ENCODE data around the gene CTNNA3. TPM values are rescaled to one million over a fixed set of nuclear protein-coding genes. Genes with fewer than 3 reads are reported as not detected.
"Not testable (repeated sequence)": the region's sequence is repeated elsewhere in the genome, so short reads cannot be mapped to it uniquely, and the experiment has no call there.

The CTNNA3 gene
- total and polyA plus RNA-seq, 4 experiments from 2014 or later: not detected

DNA sequence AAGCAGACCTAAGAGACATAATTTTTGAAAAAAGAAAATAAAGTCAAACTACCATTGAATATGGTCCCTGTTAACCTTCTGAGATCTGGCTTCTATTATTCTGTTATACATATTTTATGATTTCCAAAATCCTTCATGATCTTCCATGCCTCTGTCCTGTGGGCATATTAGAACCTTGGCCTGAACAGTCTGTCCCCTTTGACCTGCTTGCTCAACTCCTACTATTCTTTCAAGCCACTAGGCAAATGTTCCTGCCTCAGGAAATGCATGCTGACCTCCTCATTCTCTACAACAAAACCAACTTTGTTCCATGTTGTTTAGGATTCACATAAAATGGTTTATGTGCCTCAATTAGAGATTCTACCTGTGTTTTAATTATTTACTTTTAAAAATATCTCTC, 1315.0 kb downstream of the CTNNA3 start:
- Histone ChIP-seq H3K9me3 (ENCODE audit: control insufficient read depth in 1 of 2, low read length in 2 of 2) (no peaks in the 10 kb centered on the region), H3K4me1 (ENCODE audit: insufficient read depth, low read length) (no peaks in the 10 kb centered on the region), H3K4me3 (ENCODE audit: low read length in 2 of 2) (no peak overlapping the region), H3K36me3 (ENCODE audit: insufficient read depth, low read length) (no peaks in the 10 kb centered on the region), H3K27me3 (ENCODE audit: insufficient read depth, low read length) (no peaks in the 10 kb centered on the region), H3K27ac (ENCODE audit: low read depth, low read length) (no peak overlapping the region)
- POLR2A ChIA-PET (ENCODE audit: partially characterized antibody): no interaction called here
- no peak overlapping the region for H3K4me3 Mint-ChIP-seq
- intact Hi-C loops (cut with micrococcal nuclease): no loop called here
- H3K27me3 Mint-ChIP-seq: no peaks in the 10 kb centered on the region
- CTCF ChIA-PET (ENCODE audit: partially characterized antibody): no interaction called here
- no peaks in the 10 kb centered on the region for H3K4me1 Mint-ChIP-seq
- no peaks in the 10 kb centered on the region for H3K36me3 Mint-ChIP-seq
- no peak overlapping the region for H3K27ac Mint-ChIP-seq
- H3K9me3 Mint-ChIP-seq: peaks cover 0 to 8% (median 3%) of the 10 kb centered on the region in 8 donors
- DNase-seq: no peak

DNA sequence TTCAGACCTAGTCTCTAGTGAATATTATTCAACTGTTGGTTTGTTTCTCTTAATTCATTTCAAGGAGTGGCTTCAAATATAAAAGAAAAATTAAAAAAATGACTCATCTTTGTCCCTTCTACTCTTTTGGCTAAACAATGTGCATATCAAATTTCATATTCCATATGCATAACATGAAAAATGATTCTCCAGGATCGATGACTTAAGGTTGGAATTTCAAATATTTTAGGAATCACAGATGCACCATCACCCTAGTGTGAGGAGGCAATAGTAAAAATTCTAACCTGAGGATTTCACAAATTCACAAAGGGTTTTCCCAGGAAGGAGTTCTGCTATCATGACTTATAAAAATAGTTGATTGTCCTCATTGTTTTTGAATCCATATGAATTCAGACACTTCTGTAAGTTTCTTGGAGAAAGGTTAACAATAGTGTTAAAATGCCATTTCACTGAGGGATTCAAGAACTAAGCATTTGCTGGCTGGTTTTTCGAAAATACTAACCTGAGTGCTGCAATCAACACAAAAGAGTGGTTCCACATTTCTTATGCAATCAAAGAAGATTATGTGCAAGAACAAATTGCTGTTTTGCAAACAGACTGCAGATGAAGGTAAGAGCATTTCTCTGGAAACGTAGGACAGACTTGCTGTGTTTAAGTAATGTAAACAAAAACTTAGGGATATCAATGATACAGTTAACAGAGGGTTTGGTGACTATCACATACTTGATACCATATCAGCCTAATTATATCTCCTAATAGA, 1317.7 kb downstream of the CTNNA3 start:
- Mint-ChIP-seq H3K27me3 (no peaks in the 10 kb centered on the region), H3K4me1 (no peaks in the 10 kb centered on the region), H3K4me3 (no peak overlapping the region), H3K36me3 (no peaks in the 10 kb centered on the region), H3K9me3 (peaks cover 0 to 7% (median 3%) of the 10 kb centered on the region in 8 donors), H3K27ac (no peak overlapping the region)
- POLR2A ChIA-PET (ENCODE audit: partially characterized antibody): no interaction called here
- no peaks in the 10 kb centered on the region for H3K4me1 ChIP-seq (ENCODE audit: insufficient read depth, low read length)
- H3K4me3 ChIP-seq (ENCODE audit: low read length in 2 of 2): no peak overlapping the region
- no peak for DNase-seq
- no peaks in the 10 kb centered on the region for H3K27me3 ChIP-seq (ENCODE audit: insufficient read depth, low read length)
- intact Hi-C loops (cut with micrococcal nuclease): no loop called here
- H3K36me3 ChIP-seq (ENCODE audit: insufficient read depth, low read length): no peaks in the 10 kb centered on the region
- CTCF ChIA-PET (ENCODE audit: partially characterized antibody): no interaction called here
- no peak overlapping the region for H3K27ac ChIP-seq (ENCODE audit: low read depth, low read length)
- no peaks in the 10 kb centered on the region for H3K9me3 ChIP-seq (ENCODE audit: control insufficient read depth in 1 of 2, low read length in 2 of 2)

DNA sequence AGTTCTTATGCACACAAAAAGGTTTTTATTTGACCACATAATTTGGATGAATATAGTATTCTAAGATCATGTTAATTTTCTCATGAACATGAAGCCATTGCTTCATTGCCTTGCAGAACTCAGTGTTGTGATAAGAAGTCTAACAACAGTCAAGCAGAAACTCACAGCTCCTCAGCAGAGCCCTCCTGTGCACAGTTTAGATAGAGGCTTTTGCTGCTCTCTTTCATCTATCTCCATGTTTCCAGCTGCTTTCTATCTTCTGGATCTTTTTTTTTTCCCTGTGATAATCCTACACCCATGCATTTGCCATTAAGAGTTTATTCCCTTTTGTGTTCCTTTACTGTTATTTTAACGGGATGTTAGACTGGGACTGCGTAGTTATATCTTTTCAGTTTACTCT, 1327.8 kb downstream of the CTNNA3 start:
- POLR2A ChIA-PET (ENCODE audit: partially characterized antibody): no interaction called here

DNA sequence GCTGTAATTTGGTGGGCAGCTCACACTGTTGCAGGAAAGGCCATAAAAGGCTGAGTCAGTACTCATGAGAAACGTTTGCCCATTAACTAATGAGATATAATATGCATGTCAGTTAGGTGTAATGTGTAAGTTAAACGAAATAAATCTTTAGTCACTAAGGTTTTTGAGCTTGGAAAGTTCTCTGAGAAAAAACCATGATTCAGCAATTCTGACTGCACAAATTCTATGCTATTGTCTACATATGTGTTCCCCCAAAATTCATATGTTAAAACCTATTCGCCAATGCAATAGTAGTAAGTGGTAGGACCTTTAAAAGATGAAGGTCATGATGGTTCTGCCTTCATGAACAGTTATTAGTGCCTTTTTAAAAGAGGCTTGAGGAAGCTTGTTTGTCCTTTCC, 1329.8 kb downstream of the CTNNA3 start:
- peaks cover 0 to 16% (median 5%) of the 10 kb centered on the region in 8 donors for H3K9me3 Mint-ChIP-seq
- H3K27me3 Mint-ChIP-seq: no peaks in the 10 kb centered on the region
- H3K4me1 Mint-ChIP-seq: no peaks in the 10 kb centered on the region
- no peaks in the 10 kb centered on the region for H3K36me3 Mint-ChIP-seq
- H3K4me3 Mint-ChIP-seq: no peak overlapping the region
- intact Hi-C loops (cut with micrococcal nuclease): no loop called here
- Histone ChIP-seq H3K36me3 (ENCODE audit: insufficient read depth, low read length) (no peaks in the 10 kb centered on the region), H3K27ac (ENCODE audit: low read depth, low read length) (no peak overlapping the region), H3K27me3 (ENCODE audit: insufficient read depth, low read length) (no peaks in the 10 kb centered on the region), H3K9me3 (ENCODE audit: control insufficient read depth in 1 of 2, low read length in 2 of 2) (no peaks in the 10 kb centered on the region), H3K4me1 (ENCODE audit: insufficient read depth, low read length) (no peaks in the 10 kb centered on the region), H3K4me3 (ENCODE audit: low read length in 2 of 2) (no peak overlapping the region)
- CTCF ChIA-PET (ENCODE audit: partially characterized antibody): no interaction called here
- POLR2A ChIA-PET (ENCODE audit: partially characterized antibody): no interaction called here
- H3K27ac Mint-ChIP-seq: no peak overlapping the region
- no peak for DNase-seq

More for the DNA sequence above, 1327.8 kb downstream of the CTNNA3 start:
- H3K4me3 ChIP-seq (ENCODE audit: low read length in 2 of 2): no peak overlapping the region
- no peak overlapping the region for H3K27ac Mint-ChIP-seq
- H3K9me3 Mint-ChIP-seq: peaks cover 0 to 12% (median 0%) of the 10 kb centered on the region in 8 donors
- H3K4me1 Mint-ChIP-seq: no peaks in the 10 kb centered on the region
- H3K4me3 Mint-ChIP-seq: no peak overlapping the region
- DNase-seq: no peak
- intact Hi-C loops (cut with micrococcal nuclease): no loop called here
- no peaks in the 10 kb centered on the region for H3K4me1 ChIP-seq (ENCODE audit: insufficient read depth, low read length)
- CTCF ChIA-PET (ENCODE audit: partially characterized antibody): no interaction called here
- no peaks in the 10 kb centered on the region for H3K36me3 ChIP-seq (ENCODE audit: insufficient read depth, low read length)
- H3K36me3 Mint-ChIP-seq: no peaks in the 10 kb centered on the region
- no peaks in the 10 kb centered on the region for H3K27me3 ChIP-seq (ENCODE audit: insufficient read depth, low read length)
- no peaks in the 10 kb centered on the region for H3K27me3 Mint-ChIP-seq
- H3K27ac ChIP-seq (ENCODE audit: low read depth, low read length): no peak overlapping the region
- no peaks in the 10 kb centered on the region for H3K9me3 ChIP-seq (ENCODE audit: control insufficient read depth in 1 of 2, low read length in 2 of 2)

DNA sequence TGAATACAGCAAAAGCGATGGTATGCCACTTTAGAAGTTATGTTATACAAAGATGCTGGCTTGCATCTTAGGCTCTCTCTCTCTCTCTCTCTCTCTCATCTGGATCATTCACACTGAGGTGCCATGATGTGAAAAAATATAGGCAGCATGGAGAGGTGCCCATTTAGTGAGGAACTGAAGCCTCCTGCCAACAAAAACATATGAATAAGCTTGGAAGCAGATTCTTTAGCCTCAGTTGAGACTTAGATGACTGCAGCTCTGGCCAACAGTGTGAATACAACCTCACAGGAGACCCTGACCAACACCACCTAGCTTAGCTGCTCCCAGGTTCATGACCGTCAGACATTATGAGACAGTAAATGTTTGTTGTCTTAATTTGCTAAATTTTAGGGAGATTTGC, 1330.3 kb downstream of the CTNNA3 start:
- Mint-ChIP-seq H3K36me3 (no peaks in the 10 kb centered on the region), H3K4me1 (no peaks in the 10 kb centered on the region), H3K9me3 (peaks cover 0 to 16% (median 5%) of the 10 kb centered on the region in 8 donors), H3K27ac (no peak overlapping the region), H3K4me3 (no peak overlapping the region), H3K27me3 (no peaks in the 10 kb centered on the region)
- H3K36me3 ChIP-seq (ENCODE audit: insufficient read depth, low read length): no peaks in the 10 kb centered on the region
- H3K4me3 ChIP-seq (ENCODE audit: low read length in 2 of 2): no peak overlapping the region
- H3K9me3 ChIP-seq (ENCODE audit: control insufficient read depth in 1 of 2, low read length in 2 of 2): no peaks in the 10 kb centered on the region
- no peak overlapping the region for H3K27ac ChIP-seq (ENCODE audit: low read depth, low read length)
- no peaks in the 10 kb centered on the region for H3K4me1 ChIP-seq (ENCODE audit: insufficient read depth, low read length)
- H3K27me3 ChIP-seq (ENCODE audit: insufficient read depth, low read length): no peaks in the 10 kb centered on the region
- intact Hi-C loops (cut with micrococcal nuclease): no loop called here
- CTCF ChIA-PET (ENCODE audit: partially characterized antibody): no interaction called here
- no peak for DNase-seq
- POLR2A ChIA-PET (ENCODE audit: partially characterized antibody): no interaction called here

DNA sequence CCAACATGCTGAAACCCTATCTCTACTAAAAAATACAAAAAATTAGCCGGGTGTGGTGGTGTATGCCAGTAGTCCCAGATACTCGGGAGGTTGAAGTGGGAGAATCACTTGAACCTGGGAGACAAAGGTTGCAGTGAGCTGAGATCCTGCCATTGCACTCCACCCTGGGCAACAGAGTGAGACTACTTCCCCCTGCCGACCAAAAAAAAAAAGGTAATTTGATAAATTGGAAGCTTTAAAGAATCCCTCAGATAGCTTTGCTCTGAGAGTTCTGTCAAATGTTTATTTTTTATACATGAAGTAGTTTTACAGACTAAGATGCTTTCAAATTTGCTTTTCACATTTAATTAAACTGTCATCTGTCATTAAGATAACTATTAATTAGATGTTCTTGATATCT, 1333.5 kb downstream of the CTNNA3 start:
- H3K36me3 Mint-ChIP-seq: no peaks in the 10 kb centered on the region
- POLR2A ChIA-PET (ENCODE audit: partially characterized antibody): no interaction called here
- DNase-seq: no peak

DNA sequence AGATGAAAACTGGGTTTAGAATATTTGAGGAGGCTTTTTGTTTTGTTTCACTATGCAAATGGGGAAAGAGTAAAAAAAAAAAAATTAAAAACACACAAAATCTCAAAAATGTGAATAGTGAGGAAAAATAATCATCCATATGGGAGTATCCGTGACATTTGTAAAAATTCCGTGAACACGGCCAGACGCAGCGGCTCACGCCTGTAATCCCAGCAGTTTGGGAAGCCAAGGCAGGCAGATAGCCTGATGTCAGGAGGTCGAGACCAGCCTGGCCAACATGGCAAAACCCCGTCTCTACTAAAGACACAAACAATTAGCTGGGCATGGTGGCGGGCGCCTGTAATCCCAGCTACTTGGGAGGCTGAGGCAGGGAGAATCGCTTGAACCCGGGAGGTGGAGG, 1342.2 kb downstream of the CTNNA3 start:
- DNase-seq; H3K9me3 Mint-ChIP-seq; H3K27ac ChIP-seq (ENCODE audit: low read depth, low read length); H3K4me3 ChIP-seq (ENCODE audit: low read length in 2 of 2); H3K4me1 ChIP-seq (ENCODE audit: insufficient read depth, low read length); H3K36me3 ChIP-seq (ENCODE audit: insufficient read depth, low read length); intact Hi-C loops (cut with micrococcal nuclease); H3K36me3 Mint-ChIP-seq; H3K27me3 ChIP-seq (ENCODE audit: insufficient read depth, low read length); H3K27ac Mint-ChIP-seq; H3K4me3 Mint-ChIP-seq; POLR2A ChIA-PET (ENCODE audit: partially characterized antibody); CTCF ChIA-PET (ENCODE audit: partially characterized antibody); H3K9me3 ChIP-seq (ENCODE audit: control insufficient read depth in 1 of 2, low read length in 2 of 2); H3K4me1 Mint-ChIP-seq; H3K27me3 Mint-ChIP-seq: not testable (repeated sequence)

More for the DNA sequence above, 1333.5 kb downstream of the CTNNA3 start:
- CTCF ChIA-PET (ENCODE audit: partially characterized antibody): no interaction called here
- no peak overlapping the region for H3K4me3 ChIP-seq (ENCODE audit: low read length in 2 of 2)
- Mint-ChIP-seq H3K9me3 (peaks cover 0 to 16% (median 5%) of the 10 kb centered on the region in 8 donors), H3K27ac (no peak overlapping the region), H3K4me3 (no peak overlapping the region), H3K27me3 (no peaks in the 10 kb centered on the region), H3K4me1 (no peaks in the 10 kb centered on the region)
- intact Hi-C loops (cut with micrococcal nuclease): no loop called here
- no peaks in the 10 kb centered on the region for H3K36me3 ChIP-seq (ENCODE audit: insufficient read depth, low read length)
- no peak overlapping the region for H3K27ac ChIP-seq (ENCODE audit: low read depth, low read length)
- no peaks in the 10 kb centered on the region for H3K9me3 ChIP-seq (ENCODE audit: control insufficient read depth in 1 of 2, low read length in 2 of 2)
- no peaks in the 10 kb centered on the region for H3K4me1 ChIP-seq (ENCODE audit: insufficient read depth, low read length)
- no peaks in the 10 kb centered on the region for H3K27me3 ChIP-seq (ENCODE audit: insufficient read depth, low read length)

DNA sequence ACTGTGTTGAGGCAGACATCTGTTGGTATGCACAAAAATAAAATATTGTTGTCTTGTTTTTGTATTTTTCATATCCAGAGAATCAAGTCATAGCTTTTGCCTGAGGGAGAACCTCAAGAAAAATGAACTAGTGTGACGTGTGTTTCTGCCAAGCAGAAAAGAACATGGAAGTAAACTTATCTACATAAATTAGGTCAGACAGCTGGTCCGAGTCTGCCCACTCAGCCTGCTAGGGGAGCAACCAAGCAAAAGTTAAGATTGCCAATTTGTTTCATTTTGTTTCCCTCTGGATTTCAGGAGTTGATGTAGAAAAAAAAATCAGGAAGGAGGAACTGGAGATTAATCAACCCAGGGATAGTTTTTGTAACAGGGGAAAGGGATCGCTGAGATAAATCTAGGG, 1342.6 kb downstream of the CTNNA3 start:
- CTCF ChIA-PET (ENCODE audit: partially characterized antibody): no interaction called here
- Histone ChIP-seq H3K4me3 (ENCODE audit: low read length in 2 of 2) (no peak overlapping the region), H3K36me3 (ENCODE audit: insufficient read depth, low read length) (no peaks in the 10 kb centered on the region), H3K4me1 (ENCODE audit: insufficient read depth, low read length) (no peaks in the 10 kb centered on the region), H3K27ac (ENCODE audit: low read depth, low read length) (no peak overlapping the region), H3K9me3 (ENCODE audit: control insufficient read depth in 1 of 2, low read length in 2 of 2) (no peaks in the 10 kb centered on the region), H3K27me3 (ENCODE audit: insufficient read depth, low read length) (no peaks in the 10 kb centered on the region)
- H3K27ac Mint-ChIP-seq: no peak overlapping the region
- no peak for DNase-seq
- no peak overlapping the region for H3K4me3 Mint-ChIP-seq
- H3K9me3 Mint-ChIP-seq: peaks cover 0 to 5% (median under 1%) of the 10 kb centered on the region in 8 donors
- H3K4me1 Mint-ChIP-seq: no peaks in the 10 kb centered on the region
- H3K36me3 Mint-ChIP-seq: no peaks in the 10 kb centered on the region
- no peaks in the 10 kb centered on the region for H3K27me3 Mint-ChIP-seq
- POLR2A ChIA-PET (ENCODE audit: partially characterized antibody): no interaction called here
- intact Hi-C loops (cut with micrococcal nuclease): no loop called here
